Upper lobe of left lung (tissue), 4 donors: ENCODE results near the gene NDRG2.

Experiments
- CTCF ChIP-seq, 6 experiments: fragments of 450-650 bp in 4 of 6; fragments of 200-600 bp in 2 of 6; sonication (generic) in 2 of 6; IDR thresholded peaks; one replicate each; pipeline ENCODE4 v1.5.1; 2016 to 2019; ENCODE audit warnings: antibody characterized with exemption in 6 of 6
- EP300 ChIP-seq, 4 donors: sonication (generic); formaldehyde crosslinking; IDR thresholded peaks; one replicate each; pipeline ENCODE4 v1.5.1; 2017; ENCODE audit warnings: antibody characterized with exemption in 4 of 4, control low read depth in 2 of 4
- POLR2A ChIP-seq, 4 donors: fragments of 450-650 bp; IDR thresholded peaks; one replicate each; pipeline ENCODE4 v1.5.1; 2016 to 2017; ENCODE audit warnings: antibody characterized with exemption in 4 of 4, mild to moderate bottlenecking in 2 of 4
- POLR2AphosphoS5 ChIP-seq, 2 donors: sonication (generic); formaldehyde crosslinking; IDR thresholded peaks; one replicate each; pipeline ENCODE4 v1.5.1; 2017; ENCODE audit warnings: antibody characterized with exemption in 2 of 2

GRCh38 chr14:21063479-21063878 is 38.6 kb upstream of the NDRG2 start:
- TF ChIP-seq CTCF (IDR thresholded peaks at IDR 0.05) = no peak
- TF ChIP-seq POLR2A (IDR thresholded peaks at IDR 0.05) = no peak
- no peak for TF ChIP-seq POLR2AphosphoS5 (IDR thresholded peaks at IDR 0.05)
- no peak for TF ChIP-seq EP300 (IDR thresholded peaks at IDR 0.05)
